ENCODE measurements around the gene MYH16.
"Not testable (repeated sequence)": the region's sequence is repeated elsewhere in the genome, so short reads cannot be mapped to it uniquely, and the experiment has no call there.

Gene MYH16

GRCh38 chr7:99358521-99358920 is 85.9 kb downstream of the MYH16 start:
- not testable (repeated sequence) for DNase-seq

- DNase-seq = no peak
Measured at GRCh38 chr7:99359465-99360154, 87.0 kb downstream of the MYH16 start.
